Adrenal gland (tissue), 5 donors: Measurements from ENCODE around the gene RARB.

Source experiments
- CTCF ChIP-seq, 6 experiments: fragments of 450-650 bp in 4 of 6; fragments of 200-600 bp in 2 of 6; sonication (generic) in 1 of 6; IDR thresholded peaks; 1 replicate in 5 of 6; 2 replicates in 1 of 6; pipeline versions ENCODE4 v1.5.1 to v1.8.0; 2016 to 2021; ENCODE audit warnings: antibody characterized with exemption in 6 of 6, mild to moderate bottlenecking in 2 of 6, moderate library complexity in 1 of 6
- POLR2A ChIP-seq, 2 donors: fragments of 450-650 bp; IDR thresholded peaks; one replicate each; pipeline ENCODE4 v1.6.1; 2017; ENCODE audit warnings: antibody characterized with exemption in 2 of 2, mild to moderate bottlenecking in 2 of 2, moderate library complexity in 1 of 2
- donor health status: DM: no; HTN: no; CAD: no.

DNA sequence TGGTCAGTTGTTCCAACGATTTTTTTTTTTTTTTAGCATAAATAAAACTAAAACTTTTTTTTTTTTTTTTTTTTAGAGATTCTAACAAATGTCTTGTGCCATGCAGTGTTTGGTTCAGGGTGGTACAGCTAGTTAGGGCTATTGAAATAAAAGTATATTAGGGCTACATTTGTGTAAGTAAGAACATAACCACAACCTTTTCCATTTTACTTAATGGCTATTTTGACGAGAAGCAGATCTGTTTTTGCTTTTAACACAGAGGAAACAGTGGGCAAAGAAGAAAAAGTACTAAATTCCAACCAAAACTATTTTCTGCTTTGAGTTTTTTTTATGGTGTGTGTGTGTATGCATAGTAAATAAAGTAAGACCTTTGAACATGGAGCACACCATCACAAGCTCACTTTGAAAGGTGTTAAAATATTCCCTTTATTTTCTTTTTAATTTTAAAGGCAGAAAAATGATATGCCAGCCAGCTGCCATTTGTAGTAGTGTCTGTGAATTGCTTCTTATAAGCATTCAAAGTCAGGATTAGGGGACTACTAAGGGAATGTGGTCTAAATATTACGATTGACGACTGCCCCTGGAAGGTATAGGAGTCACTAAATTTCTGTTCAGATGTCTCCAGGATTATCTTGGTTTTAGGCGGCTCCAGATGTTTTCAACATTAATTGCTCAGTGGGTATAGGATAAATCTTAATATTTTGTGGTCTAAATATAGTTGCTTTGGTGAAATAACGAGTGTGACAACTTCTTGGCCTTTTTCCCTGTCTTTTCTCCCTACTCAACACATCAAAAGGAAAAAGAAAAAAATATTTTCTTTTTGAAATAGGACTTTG is 3.1 kb downstream of the RARB start:
- TF ChIP-seq CTCF (IDR thresholded peaks at IDR 0.05) = no peak
- TF ChIP-seq POLR2A (IDR thresholded peaks at IDR 0.05) = no peak
